ENCODE measurements around the gene TBCCD1. TPM values are rescaled to one million over a fixed set of nuclear protein-coding genes. Genes with fewer than 3 reads are reported as not detected.
A peak's percentile ranks its signal among the peaks of the same experiment; 100 is the strongest.
"Not testable (repeated sequence)": the region's sequence is repeated elsewhere in the genome, so short reads cannot be mapped to it uniquely, and the experiment has no call there.

TBCCD1 gene
- total RNA-seq, 1 donor from 2014 or later = 12.5 TPM

DNA sequence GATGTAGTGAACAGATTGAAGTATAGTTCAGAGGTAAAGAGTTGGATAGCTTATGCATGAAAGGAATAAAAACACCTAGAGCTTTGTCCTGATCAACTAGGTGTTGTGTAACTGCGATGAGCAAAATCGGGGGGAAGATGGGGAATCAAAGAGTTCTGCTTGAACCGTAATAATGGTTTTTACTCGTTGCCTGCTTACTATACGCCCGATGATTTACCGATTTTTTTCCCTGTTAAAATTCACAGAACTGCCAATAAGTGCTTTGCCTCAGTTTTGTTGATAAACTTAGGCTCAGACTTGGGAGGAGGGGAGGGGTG, 2.6 kb upstream of the TBCCD1 start:
- Mint-ChIP-seq H3K4me3 (ENCODE audit: unreplicated experiment) (peak overlapping the region; percentile 93), H3K9me3 (ENCODE audit: unreplicated experiment) (peaks cover 4% of the 10 kb centered on the region), H3K4me1 (ENCODE audit: low read depth, unreplicated experiment) (peaks cover 10% of the 10 kb centered on the region), H3K27ac (ENCODE audit: unreplicated experiment) (no peak overlapping the region), H3K36me3 (ENCODE audit: unreplicated experiment) (no peaks in the 10 kb centered on the region), H3K27me3 (ENCODE audit: unreplicated experiment) (peaks cover 11% of the 10 kb centered on the region)
- TF ChIP-seq, protein P1, sequence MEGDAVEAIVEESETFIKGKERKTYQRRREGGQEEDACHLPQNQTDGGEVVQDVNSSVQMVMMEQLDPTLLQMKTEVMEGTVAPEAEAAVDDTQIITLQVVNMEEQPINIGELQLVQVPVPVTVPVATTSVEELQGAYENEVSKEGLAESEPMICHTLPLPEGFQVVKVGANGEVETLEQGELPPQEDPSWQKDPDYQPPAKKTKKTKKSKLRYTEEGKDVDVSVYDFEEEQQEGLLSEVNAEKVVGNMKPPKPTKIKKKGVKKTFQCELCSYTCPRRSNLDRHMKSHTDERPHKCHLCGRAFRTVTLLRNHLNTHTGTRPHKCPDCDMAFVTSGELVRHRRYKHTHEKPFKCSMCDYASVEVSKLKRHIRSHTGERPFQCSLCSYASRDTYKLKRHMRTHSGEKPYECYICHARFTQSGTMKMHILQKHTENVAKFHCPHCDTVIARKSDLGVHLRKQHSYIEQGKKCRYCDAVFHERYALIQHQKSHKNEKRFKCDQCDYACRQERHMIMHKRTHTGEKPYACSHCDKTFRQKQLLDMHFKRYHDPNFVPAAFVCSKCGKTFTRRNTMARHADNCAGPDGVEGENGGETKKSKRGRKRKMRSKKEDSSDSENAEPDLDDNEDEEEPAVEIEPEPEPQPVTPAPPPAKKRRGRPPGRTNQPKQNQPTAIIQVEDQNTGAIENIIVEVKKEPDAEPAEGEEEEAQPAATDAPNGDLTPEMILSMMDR (IDR thresholded peaks at IDR 0.05; ENCODE audit: partially characterized antibody, unreplicated experiment) = no peak
- DNase-seq = no peak

DNA sequence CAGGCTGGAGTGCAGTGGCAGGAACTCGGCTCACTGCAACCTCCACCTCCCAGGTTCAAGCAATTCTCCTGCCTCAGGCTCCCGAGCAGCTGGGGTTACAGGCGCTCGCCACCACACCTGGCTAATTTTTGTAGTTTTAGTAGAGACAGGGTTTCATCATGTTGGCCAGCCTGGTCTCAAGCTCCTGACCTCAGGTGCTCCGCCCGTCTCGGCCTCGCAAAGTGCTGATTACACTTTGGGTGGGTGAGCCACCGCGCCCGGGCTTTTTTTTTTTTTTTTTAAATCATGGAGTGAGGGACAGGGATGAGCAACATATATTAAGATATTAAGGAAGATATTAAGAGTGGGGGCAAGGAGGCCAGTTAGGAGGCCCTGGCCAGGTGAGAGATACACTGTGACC, 2.2 kb upstream of the TBCCD1 start:
- not testable (repeated sequence) for DNase-seq; H3K27ac Mint-ChIP-seq (ENCODE audit: unreplicated experiment); H3K36me3 Mint-ChIP-seq (ENCODE audit: unreplicated experiment); H3K9me3 Mint-ChIP-seq (ENCODE audit: unreplicated experiment)
- Mint-ChIP-seq H3K4me3 (ENCODE audit: unreplicated experiment) (peak overlapping the region; percentile 93), H3K27me3 (ENCODE audit: unreplicated experiment) (peaks cover 11% of the 10 kb centered on the region), H3K4me1 (ENCODE audit: low read depth, unreplicated experiment) (peaks cover 10% of the 10 kb centered on the region)

DNA sequence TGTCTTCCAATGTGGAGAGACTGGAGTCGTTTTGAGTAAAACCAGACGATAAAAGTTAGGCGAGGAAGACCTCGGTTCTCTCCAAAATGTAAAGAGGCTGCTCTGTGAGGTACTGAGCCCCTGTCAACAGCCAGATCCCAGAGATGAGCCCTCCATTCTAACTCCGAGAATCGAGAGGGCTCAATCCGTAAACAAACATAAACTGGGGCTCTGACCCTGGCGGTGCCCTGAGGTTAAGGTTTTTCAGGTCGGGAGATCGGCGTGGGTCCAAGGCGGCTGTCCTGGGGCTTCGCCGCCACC, 417 bp downstream of the TBCCD1 start:
- Mint-ChIP-seq H3K36me3 (ENCODE audit: unreplicated experiment) (no peaks in the 10 kb centered on the region), H3K4me3 (ENCODE audit: unreplicated experiment) (peak overlapping the region; percentile 92), H3K27ac (ENCODE audit: unreplicated experiment) (peak overlapping the region; percentile 56), H3K27me3 (ENCODE audit: unreplicated experiment) (peaks cover 11% of the 10 kb centered on the region), H3K9me3 (ENCODE audit: unreplicated experiment) (peaks cover 4% of the 10 kb centered on the region), H3K4me1 (ENCODE audit: low read depth, unreplicated experiment) (peaks cover 10% of the 10 kb centered on the region)
- DNase-seq = no peak
- TF ChIP-seq, protein P1 (IDR thresholded peaks at IDR 0.05; ENCODE audit: partially characterized antibody, unreplicated experiment) = no peak

DNA sequence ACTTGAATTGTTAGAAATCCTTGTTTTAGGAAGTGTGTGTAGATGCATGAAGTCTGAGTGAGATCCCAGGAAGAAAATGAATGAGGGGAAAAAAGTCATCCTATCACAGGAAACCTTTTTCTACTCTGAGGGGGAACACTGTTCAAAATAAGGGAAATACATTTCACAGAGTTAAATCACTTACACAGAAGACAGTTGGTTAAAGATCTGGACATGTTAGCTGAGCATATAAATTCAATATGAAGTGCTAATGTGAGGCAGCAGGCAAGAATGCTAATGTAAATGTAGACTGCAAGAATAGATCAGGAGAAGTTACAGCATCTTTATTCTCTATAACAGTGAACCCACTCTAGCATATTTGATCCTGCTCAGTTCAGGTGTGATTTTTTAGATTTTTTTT, 2.6 kb downstream of the TBCCD1 start:
- no peaks in the 10 kb centered on the region for H3K36me3 Mint-ChIP-seq (ENCODE audit: unreplicated experiment)
- H3K9me3 Mint-ChIP-seq (ENCODE audit: unreplicated experiment) = peaks cover 4% of the 10 kb centered on the region
- peaks cover 5% of the 10 kb centered on the region for H3K27me3 Mint-ChIP-seq (ENCODE audit: unreplicated experiment)
- TF ChIP-seq, protein P1 (IDR thresholded peaks at IDR 0.05; ENCODE audit: partially characterized antibody, unreplicated experiment) = no peak
- no peak for DNase-seq
- H3K4me3 Mint-ChIP-seq (ENCODE audit: unreplicated experiment) = no peak overlapping the region
- H3K4me1 Mint-ChIP-seq (ENCODE audit: low read depth, unreplicated experiment) = peaks cover 2% of the 10 kb centered on the region
- no peak overlapping the region for H3K27ac Mint-ChIP-seq (ENCODE audit: unreplicated experiment)

DNA sequence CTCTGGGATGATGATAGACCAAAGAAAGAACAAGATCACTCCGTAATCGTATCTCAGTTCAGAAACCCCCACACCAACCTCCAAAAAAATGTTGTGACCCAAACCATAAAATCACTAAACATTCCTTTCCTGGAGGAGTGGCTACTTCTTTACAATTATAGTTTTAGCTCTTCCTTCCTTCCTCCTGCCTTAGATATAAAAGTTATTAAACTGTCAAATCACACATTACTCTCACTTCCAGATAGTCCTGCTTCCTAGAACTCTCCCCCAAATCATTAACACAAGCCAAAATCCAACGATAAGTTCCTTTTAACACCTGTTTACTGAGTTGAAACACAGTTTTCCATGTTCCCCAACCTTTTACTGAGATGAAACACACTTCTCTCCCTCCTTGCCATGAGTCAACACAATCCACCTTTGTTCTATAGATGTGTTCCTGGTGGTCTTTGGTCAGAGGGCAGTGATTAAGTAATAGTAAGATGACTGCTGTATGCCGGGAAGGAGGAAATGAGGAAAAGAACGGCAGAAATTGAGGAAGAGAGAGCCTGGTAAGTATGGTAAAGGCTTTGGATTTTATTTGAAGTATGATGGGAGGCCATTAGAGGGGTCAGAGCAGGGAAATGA, 14.6 kb downstream of the TBCCD1 start:
- no peaks in the 10 kb centered on the region for H3K27me3 Mint-ChIP-seq (ENCODE audit: unreplicated experiment)
- no peaks in the 10 kb centered on the region for H3K4me1 Mint-ChIP-seq (ENCODE audit: low read depth, unreplicated experiment)
- H3K4me3 Mint-ChIP-seq (ENCODE audit: unreplicated experiment) = no peak overlapping the region
- no peak for DNase-seq
- TF ChIP-seq, protein P1 (IDR thresholded peaks at IDR 0.05; ENCODE audit: partially characterized antibody, unreplicated experiment) = no peak
- H3K27ac Mint-ChIP-seq (ENCODE audit: unreplicated experiment) = no peak overlapping the region
- no peaks in the 10 kb centered on the region for H3K9me3 Mint-ChIP-seq (ENCODE audit: unreplicated experiment)
- peaks cover 4% of the 10 kb centered on the region for H3K36me3 Mint-ChIP-seq (ENCODE audit: unreplicated experiment)

Measured in glutamatergic neuron (in vitro differentiated cells).